ENCODE results near the gene PHRF1.
"Not testable (repeated sequence)": the region's sequence is repeated elsewhere in the genome, so short reads cannot be mapped to it uniquely, and the experiment has no call there.

The PHRF1 gene

GRCh38 chr11:635945-636510, 59.8 kb downstream of the PHRF1 start:
- no peak for DNase-seq (ENCODE audit: low spot score)

DNA sequence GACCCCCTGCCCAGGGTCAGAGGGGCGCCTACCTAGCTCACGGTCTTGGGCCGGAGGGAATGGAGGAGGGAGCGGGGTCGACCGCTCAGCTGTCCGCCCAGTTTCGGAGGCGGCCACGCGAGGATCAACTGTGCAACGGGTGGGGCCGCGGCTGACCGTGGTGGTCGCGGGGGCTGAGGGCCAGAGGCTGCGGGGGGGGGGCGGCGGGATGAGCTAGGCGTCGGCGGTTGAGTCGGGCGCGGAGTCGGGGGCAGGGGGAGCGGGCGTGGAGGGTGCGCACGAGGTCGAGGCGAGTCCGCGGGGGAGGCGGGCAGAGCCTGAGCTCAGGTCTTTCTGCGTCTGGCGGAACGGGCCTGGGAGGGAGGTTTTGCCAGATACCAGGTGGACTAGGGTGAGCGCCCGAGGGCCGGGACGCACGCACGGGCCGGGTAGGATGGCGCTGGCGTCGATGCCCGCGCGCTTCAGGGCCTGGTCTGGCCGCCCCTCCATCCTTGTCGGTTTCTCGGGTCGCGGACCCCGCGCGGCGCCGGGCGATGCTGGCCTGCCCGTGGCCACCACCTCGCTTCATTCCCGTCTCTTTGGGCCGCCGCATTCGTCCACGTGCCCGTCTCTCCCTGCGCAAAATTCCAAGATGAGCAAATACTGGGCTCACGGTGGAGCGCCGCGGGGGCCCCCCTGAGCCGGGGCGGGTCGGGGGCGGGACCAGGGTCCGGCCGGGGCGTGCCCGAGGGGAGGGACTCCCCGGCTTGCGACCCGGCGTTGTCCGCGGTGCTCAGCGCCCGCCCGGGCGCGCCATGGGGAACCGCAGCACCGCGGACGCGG, 60.5 kb downstream of the PHRF1 start, which contains the start of gene DRD4:
Gene DRD4, plus strand, starts transcription at position 759 of the 822 bp plus-strand sequence. Its CDS starts 36 bp downstream, at position 795.
- DNase-seq (ENCODE audit: low spot score), result no peak

DNA sequence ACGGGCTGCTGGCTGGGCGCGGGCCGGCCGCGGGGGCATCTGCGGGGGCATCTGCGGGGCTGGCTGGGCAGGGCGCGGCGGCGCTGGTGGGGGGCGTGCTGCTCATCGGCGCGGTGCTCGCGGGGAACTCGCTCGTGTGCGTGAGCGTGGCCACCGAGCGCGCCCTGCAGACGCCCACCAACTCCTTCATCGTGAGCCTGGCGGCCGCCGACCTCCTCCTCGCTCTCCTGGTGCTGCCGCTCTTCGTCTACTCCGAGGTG, 61.0 kb downstream of the PHRF1 start:
- DNase-seq (ENCODE audit: low spot score), result no peak

DNA sequence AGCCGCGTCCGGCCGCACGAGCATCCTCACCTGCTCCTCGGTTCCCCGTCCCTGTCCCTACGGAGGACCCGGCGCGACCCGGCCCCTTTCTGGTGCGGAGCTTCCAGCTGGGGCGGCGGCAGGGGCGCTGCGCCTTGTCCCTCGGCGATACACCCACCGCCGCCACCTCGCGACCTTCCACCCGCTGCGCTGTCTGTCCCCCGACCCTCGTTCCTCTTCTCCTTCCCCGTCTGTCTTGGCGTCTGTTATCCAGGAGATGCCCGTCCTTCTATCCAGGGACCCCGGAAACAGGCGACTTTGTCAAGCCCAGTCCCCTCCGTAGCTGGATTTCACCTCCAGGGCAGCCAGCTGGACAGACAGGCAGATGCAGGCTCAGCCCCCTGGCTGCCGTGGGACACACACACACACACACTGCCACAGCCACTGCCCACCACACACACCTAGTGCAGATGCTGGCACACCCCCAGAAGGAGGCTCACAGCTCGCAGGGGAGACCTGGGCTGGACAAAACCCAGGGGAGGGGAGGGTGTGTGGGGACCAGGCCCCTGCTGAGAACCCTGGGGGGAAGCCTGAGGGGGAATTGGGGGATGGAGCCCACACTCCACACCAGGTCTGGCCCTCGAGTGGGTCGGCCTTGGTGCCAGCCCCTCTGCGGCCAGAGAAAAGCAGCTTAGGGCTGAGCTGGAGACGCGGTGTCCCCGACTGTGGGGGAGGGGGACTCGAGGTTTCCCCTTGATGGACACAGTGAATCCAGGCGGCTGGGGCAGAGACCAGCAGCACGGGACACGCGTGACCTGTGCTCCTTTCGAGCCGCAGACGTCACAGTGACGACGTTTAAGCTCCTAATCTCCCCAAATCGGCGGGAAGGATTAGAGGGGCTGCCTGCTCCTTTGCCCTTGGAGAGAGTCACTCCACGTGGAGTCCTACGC, 61.6 kb downstream of the PHRF1 start:
- DNase-seq (ENCODE audit: low spot score), result no peak

- no peak for DNase-seq (ENCODE audit: low spot score)
Observed at GRCh38 chr11:638631-639331, 62.5 kb downstream of the PHRF1 start.

GRCh38 chr11:639332-639955, 63.2 kb downstream of the PHRF1 start:
- DNase-seq (ENCODE audit: low spot score), result no peak

- DNase-seq (ENCODE audit: low spot score), result no peak
Observed at GRCh38 chr11:640021-640706, 63.9 kb downstream of the PHRF1 start.

GRCh38 chr11:641806-642370, 65.6 kb downstream of the PHRF1 start:
- DNase-seq (ENCODE audit: low spot score), result no peak

DNA sequence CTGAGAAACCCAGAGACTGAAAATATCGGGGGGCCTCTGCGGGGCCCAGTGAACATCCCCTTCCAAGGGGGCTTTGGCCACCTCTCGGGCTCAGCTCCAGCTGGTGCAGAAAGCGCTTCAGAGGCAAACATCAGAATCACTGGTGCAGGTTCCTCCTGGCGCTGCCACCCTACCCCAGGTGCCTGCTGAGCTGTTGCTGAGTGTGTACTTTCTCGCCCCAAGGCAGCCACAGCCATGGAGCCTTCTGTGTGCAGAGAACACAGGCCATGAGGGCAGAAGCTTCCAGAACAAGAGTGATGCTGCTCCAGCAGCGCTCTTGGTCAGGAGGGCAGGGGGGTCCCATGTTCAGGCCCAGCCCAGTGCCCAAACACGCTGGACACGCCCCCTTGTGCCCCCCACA, 67.1 kb downstream of the PHRF1 start:
- no peak for DNase-seq (ENCODE audit: low spot score)

DNA sequence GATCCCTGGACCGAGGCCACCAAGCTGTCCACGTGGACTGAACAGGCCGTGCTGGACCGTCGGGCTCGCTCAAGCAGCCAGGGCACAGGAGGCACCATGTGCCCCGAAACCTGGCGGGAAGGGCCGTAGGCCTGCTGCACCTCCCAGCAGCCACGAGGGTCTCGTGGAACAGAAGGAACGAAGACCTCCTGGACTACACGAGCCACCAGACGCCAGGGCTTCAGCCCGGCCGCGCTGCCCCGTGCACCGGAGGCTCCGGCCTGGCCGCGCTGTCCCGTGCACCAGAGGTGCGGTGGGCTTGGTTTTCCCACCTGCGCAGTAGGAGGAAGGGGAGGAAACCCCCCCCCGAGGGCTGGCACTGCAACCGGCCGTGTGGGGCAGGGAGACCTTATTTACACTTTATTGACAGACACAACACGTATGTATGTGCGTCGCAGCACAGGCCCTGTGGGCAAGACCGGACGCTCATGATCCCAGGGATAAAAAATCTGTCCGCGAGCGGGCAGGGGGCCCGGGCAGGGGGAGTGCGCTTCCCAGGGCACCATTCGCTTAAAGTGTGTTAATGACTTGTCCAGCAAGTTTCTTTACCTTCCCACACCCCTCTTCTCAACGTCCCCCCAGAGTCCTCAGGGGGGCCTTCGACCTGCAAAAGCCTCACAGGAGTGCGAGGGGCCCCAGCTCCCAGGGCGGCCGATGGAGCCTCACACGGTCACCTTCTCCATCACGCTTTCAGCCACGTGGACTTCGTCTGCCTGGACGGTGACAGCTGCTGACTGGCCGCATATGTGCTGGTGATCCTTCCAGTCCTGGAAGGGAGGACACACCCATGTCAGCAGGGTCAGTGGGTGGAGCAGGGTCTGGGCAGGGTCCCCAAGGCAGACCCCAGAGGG, 67.8 kb downstream of the PHRF1 start:
- no peak for DNase-seq (ENCODE audit: low spot score)

DNA sequence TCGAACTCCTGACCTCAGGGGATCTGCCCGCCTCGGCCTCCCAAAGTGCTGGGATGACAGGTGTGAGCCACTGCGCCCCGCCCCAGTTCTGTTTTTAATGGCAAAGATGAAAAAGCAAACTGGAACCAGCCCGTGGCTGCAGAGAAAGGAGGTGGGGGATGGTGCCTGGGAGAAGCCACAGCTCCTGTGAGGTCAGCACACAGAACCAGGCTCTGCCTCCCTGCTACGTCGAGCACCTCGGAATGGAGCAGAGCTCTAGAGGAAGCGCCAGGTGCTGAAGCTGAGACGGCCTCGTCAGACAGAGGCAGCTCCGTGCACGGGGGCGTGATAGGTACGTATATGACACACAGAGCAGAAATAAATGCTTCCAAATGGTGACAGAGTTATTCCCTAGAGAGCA, 69.3 kb downstream of the PHRF1 start:
- no peak for DNase-seq (ENCODE audit: low spot score)

- DNase-seq (ENCODE audit: low spot score), result no peak
Observed at GRCh38 chr11:646214-646613, 69.9 kb downstream of the PHRF1 start.

DNA sequence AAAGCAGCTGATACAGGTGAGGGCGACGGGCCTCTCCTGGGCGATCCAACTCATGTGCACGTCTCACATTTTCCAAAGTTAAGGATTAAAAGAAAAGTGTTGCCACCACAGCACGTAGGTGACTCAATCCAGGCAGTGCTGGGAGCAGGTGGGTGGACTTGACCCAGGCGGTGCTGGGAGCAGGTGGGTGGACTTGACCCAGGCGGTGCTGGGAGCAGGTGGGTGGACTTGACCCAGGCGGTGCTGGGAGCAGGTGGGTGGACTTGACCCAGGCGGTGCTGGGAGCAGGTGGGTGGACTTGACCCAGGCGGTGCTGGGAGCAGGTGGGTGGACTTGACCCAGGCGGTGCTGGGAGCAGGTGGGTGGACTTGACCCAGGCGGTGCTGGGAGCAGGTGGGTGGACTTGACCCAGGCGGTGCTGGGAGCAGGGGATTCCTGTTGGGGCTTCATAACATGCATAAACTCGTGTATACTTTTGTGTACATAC, 71.4 kb downstream of the PHRF1 start:
- DNase-seq (ENCODE audit: low spot score), result not testable (repeated sequence)

DNA sequence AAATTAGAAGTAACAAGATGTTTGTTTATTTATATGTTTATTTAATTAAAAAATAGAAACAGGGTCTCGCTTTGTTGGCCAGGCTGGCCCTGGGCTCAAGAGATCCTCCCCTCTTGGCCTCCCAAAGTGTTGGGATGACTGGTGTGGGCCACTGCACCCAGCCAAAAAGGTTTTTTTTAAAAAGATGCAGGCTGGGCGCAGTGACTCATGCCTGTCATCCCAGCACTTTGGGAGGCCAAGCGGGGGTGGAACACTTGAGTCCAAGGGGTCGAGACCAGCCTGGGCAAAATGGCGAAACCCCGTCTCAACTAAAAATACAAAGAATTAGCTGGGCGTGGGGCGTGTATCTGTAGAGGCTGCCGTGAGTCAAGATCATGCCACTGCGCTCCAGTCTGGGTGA, 74.2 kb downstream of the PHRF1 start:
- no peak for DNase-seq (ENCODE audit: low spot score)

- not testable (repeated sequence) for DNase-seq (ENCODE audit: low spot score)
Observed at GRCh38 chr11:653136-653535, 76.9 kb downstream of the PHRF1 start.

- DNase-seq (ENCODE audit: low spot score), result no peak
Observed at GRCh38 chr11:653837-654236, 77.6 kb downstream of the PHRF1 start.

DNA sequence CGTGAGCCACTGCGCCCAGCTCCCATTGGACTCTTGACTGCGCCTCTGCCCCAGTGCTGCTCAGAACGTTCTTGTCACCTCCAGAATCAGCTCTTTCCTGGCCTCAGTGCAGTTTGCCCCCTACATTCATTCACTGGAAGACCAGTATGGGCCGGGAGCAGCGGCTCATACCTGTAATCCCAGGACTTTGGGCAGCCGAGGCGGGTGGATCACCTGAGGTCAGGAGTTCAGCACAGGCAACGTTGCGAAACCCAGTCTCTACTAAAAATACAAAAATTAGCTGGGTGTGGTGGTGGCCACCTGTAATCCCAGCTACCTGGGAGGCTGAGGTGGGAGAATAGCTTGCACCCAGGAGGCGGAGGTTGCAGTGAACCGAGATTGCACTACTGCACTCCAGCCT, 78.2 kb downstream of the PHRF1 start:
- DNase-seq (ENCODE audit: low spot score), result not testable (repeated sequence)

- no peak for DNase-seq (ENCODE audit: low spot score)
Observed at GRCh38 chr11:655036-655726, 78.9 kb downstream of the PHRF1 start.

DNA sequence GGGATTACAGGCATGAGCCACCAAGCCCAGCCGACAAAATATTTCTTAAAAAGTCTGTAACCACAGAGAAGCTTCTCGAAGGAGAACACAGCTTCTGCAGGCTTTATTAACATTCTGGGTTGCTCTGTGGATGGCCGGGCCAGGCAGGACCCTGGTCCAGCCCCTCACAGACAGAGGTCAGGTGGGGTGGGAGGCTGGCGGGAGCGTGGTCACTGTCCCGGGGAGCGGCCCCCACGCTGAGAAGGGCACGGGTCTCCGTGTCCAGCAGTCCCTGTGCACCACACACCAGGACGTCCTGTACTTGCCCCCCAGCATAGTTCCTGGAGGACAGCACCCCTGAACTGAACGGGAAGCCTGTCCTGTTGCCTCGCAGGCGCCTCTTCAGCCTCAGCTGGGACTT, 80.2 kb downstream of the PHRF1 start:
- no peak for DNase-seq (ENCODE audit: low spot score)

Measured in hematopoietic multipotent progenitor cell treated with erythropoietin and hydrocortisone succinate and interleukin-3 and kit ligand, for 15 days (in vitro differentiated cells).